Smooth muscle cell (in vitro differentiated cells): ENCODE measurements around the gene RELN. TPM values are rescaled to one million over a fixed set of nuclear protein-coding genes. Genes with fewer than 3 reads are reported as not detected.

ENCODE experiments used
- DNase-seq: peaks from one replicate; lab custom pipeline; 2025; ENCODE audit not compliant: unreplicated experiment; lab: John Stamatoyannopoulos, UW
- H2AFZ ChIP-seq: fragments of 200-600 bp; sonication (generic); 2 replicates; pipeline ENCODE4 v1.6.0; 2016; ENCODE audit warnings: antibody characterized with exemption, low read depth, mild to moderate bottlenecking
- H3F3A ChIP-seq: fragments of 200-600 bp; sonication (generic); 2 replicates; pipeline ENCODE4 v1.6.0; 2017; ENCODE audit warnings: antibody characterized with exemption, low read depth
- H3K27ac ChIP-seq: fragments of 200-600 bp; sonication (generic); 2 replicates; pipeline ENCODE4 v1.5.1; 2016; ENCODE audit warnings: low read depth, mild to moderate bottlenecking
- H3K27me3 ChIP-seq: fragments of 200-600 bp; sonication (generic); 2 replicates; pipeline ENCODE4 v1.6.1; 2016; ENCODE audit warnings: low read depth, mild to moderate bottlenecking
- H3K36me3 ChIP-seq: fragments of 200-600 bp; sonication (generic); 2 replicates; pipeline ENCODE4 v1.5.1; 2016; ENCODE audit warnings: low read depth
- H3K4me1 ChIP-seq: fragments of 200-600 bp; sonication (generic); 2 replicates; pipeline ENCODE4 v1.5.1; 2016; ENCODE audit warnings: low read depth
- H3K4me2 ChIP-seq: fragments of 200-600 bp; sonication (generic); 2 replicates; pipeline ENCODE4 v1.6.0; 2016; ENCODE audit warnings: mild to moderate bottlenecking
- H3K4me3 ChIP-seq: fragments of 200-600 bp; sonication (generic); 2 replicates; pipeline ENCODE4 v1.5.1; 2016; ENCODE audit warnings: mild to moderate bottlenecking
- H3K79me2 ChIP-seq: fragments of 200-600 bp; sonication (generic); 2 replicates; pipeline ENCODE4 v1.6.0; 2016; ENCODE audit warnings: low read depth, mild to moderate bottlenecking
- H3K9ac ChIP-seq: fragments of 200-600 bp; sonication (generic); 2 replicates; pipeline ENCODE4 v1.6.0; 2016; ENCODE audit warnings: low read depth
- H3K9me3 ChIP-seq: fragments of 200-600 bp; sonication (generic); replicated peaks from 2 replicates; pipeline ENCODE4 v1.5.1; 2016; ENCODE audit warnings: low read depth
- H4K20me1 ChIP-seq: fragments of 200-600 bp; sonication (generic); 2 replicates; pipeline ENCODE4 v1.6.0; 2016; ENCODE audit warnings: low read depth
- WGBS: methylation state at CpG from one replicate; pipeline ENCODE4 v1.1.7; 2016; ENCODE audit warnings: low lambda C conversion rate; 5-methylcytosine and 5-hydroxymethylcytosine counted together
- polyA plus RNA-seq: library from polyadenylated mRNA; unstranded; fragments of >200 nt; fragmentation: Nextera tagmentation; extraction: Ambion mirVana; gene quantifications from 2 replicates; pipeline ENCODE4 v1.2.1, GENCODE V29; 2016
- total RNA-seq: library from RNA; depleted of rRNA; stranded (reverse); fragments of >200 nt; gene quantifications from 2 replicates; pipeline ENCODE4 v1.2.3, GENCODE V29; 2014
- TF ChIP-seq, protein P1 (sequence below): fragments of 200-600 bp; sonication (generic); IDR thresholded peaks from 2 replicates; pipeline ENCODE4 v1.5.1; 2017; ENCODE audit warnings: borderline replicate concordance, mild to moderate bottlenecking, antibody characterized with exemption; ENCODE audit not compliant: insufficient read depth, poor library complexity, severe bottlenecking

RELN gene
- total and polyA plus RNA-seq, 2 experiments from 2014 or later = 0.90 TPM; not detected in 1

DNA sequence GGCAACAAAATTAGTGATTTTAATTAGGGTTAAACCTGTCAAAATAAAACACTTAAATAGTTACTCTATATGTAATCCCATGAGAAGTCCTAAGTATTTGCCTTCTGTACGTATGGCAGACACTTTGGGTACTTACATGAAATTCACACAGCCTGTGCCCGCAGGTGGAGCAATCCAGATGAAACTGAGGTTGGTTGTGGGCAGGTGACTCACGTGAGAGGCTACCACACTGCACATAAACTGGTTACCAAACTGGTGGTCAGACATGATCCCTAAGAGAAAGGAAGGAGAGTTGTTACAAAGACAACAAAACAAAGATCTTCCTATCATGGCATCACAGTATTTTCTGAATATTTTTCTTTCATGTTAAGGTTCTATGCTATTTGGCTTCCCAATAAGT is 156.1 kb downstream of the RELN start:
- no peak overlapping the region for H2AFZ ChIP-seq
- no peaks in the 10 kb centered on the region for H3K36me3 ChIP-seq
- no peaks in the 10 kb centered on the region for H3K4me1 ChIP-seq
- H3K4me3 ChIP-seq = no peak overlapping the region
- no peak for DNase-seq
- no peaks in the 10 kb centered on the region for H3K79me2 ChIP-seq
- no peaks in the 10 kb centered on the region for H4K20me1 ChIP-seq
- H3K27ac ChIP-seq = no peak overlapping the region
- TF ChIP-seq, protein P1, sequence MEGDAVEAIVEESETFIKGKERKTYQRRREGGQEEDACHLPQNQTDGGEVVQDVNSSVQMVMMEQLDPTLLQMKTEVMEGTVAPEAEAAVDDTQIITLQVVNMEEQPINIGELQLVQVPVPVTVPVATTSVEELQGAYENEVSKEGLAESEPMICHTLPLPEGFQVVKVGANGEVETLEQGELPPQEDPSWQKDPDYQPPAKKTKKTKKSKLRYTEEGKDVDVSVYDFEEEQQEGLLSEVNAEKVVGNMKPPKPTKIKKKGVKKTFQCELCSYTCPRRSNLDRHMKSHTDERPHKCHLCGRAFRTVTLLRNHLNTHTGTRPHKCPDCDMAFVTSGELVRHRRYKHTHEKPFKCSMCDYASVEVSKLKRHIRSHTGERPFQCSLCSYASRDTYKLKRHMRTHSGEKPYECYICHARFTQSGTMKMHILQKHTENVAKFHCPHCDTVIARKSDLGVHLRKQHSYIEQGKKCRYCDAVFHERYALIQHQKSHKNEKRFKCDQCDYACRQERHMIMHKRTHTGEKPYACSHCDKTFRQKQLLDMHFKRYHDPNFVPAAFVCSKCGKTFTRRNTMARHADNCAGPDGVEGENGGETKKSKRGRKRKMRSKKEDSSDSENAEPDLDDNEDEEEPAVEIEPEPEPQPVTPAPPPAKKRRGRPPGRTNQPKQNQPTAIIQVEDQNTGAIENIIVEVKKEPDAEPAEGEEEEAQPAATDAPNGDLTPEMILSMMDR = no peak
- H3K9ac ChIP-seq = no peak overlapping the region
- no peaks in the 10 kb centered on the region for H3K9me3 ChIP-seq
- 78% methylated on average over 3 of the region's 3 CpGs for WGBS
- H3K4me2 ChIP-seq = no peak overlapping the region
- no peaks in the 10 kb centered on the region for H3K27me3 ChIP-seq
- H3F3A ChIP-seq = no peaks in the 10 kb centered on the region

DNA sequence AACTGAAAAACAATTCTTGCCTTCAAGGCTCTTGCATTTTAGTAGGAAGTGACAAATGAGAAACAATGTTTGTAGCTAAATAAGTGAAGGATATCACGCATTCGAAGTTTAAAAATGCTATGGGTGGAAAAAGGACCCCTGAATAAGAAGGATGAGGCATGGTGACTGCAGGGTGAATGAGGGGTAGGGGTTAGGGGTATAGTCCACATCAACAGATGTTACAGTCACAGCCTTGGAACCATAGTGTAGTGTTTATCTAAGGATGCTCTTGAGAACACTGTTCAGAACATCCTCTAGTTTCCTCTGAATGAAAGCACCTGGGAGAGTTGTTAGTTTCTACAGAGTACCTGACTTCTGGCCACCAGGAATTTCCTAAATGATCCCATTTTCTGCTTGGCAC is 157.0 kb downstream of the RELN start:
- no peaks in the 10 kb centered on the region for H3K79me2 ChIP-seq
- no peaks in the 10 kb centered on the region for H3F3A ChIP-seq
- no peak overlapping the region for H3K27ac ChIP-seq
- no peak overlapping the region for H3K9ac ChIP-seq
- no peaks in the 10 kb centered on the region for H3K4me1 ChIP-seq
- 65% methylated on average over 2 of the region's 2 CpGs for WGBS
- H3K36me3 ChIP-seq = no peaks in the 10 kb centered on the region
- H3K4me3 ChIP-seq = no peak overlapping the region
- no peak for DNase-seq
- H3K27me3 ChIP-seq = no peaks in the 10 kb centered on the region
- H3K4me2 ChIP-seq = no peak overlapping the region
- no peaks in the 10 kb centered on the region for H4K20me1 ChIP-seq
- H2AFZ ChIP-seq = no peak overlapping the region
- H3K9me3 ChIP-seq = no peaks in the 10 kb centered on the region
- TF ChIP-seq, protein P1 = no peak

DNA sequence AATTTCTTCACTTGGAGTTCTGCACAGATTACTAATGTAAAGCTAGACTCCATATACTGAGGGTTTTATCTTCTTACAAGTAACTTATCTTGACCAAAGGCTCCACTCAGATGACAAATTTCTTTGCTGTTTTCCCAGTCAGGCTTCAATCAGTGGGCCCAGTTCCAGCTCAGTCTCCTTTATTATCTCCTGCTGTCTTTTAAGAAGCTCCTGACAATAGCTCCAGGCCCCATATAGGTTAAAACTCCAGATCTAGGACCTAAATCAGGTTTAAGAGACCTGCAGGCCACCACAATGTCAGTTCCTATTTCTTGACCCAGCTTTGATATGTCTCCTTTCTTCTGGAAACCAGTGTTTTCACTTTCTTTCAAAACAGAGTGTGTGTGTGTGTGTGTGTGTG is 165.2 kb downstream of the RELN start:
- H3K9ac ChIP-seq = no peak overlapping the region
- H3K4me3 ChIP-seq = no peak overlapping the region
- H3K27ac ChIP-seq = no peak overlapping the region
- no peak overlapping the region for H3K4me2 ChIP-seq
- no peaks in the 10 kb centered on the region for H3F3A ChIP-seq
- no peaks in the 10 kb centered on the region for H3K9me3 ChIP-seq
- TF ChIP-seq, protein P1 = no peak
- H3K36me3 ChIP-seq = no peaks in the 10 kb centered on the region
- no peak overlapping the region for H2AFZ ChIP-seq
- H4K20me1 ChIP-seq = no peaks in the 10 kb centered on the region
- H3K4me1 ChIP-seq = no peaks in the 10 kb centered on the region
- H3K79me2 ChIP-seq = no peaks in the 10 kb centered on the region
- H3K27me3 ChIP-seq = no peaks in the 10 kb centered on the region
- DNase-seq = no peak

DNA sequence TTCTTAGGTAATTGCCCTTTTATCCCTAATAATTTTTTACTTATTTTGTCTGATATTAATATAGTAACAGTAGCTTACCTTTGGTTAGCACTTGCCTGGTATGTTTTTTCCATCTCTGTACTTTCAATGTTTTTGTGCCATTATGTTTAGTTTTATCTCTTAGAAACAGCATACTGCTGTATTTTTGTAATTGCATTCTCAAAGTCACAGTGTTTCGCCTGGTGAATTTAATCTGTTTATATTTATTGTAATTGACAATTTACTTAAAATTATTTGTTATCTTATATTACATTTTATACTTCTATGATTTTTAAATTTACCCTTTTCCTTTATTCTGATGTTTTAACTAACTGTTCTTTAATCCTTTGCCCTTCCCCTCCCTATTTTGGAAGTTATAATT is 166.4 kb downstream of the RELN start:
- Histone ChIP-seq H2AFZ (no peak overlapping the region), H3K27me3 (no peaks in the 10 kb centered on the region), H3F3A (no peaks in the 10 kb centered on the region), H3K4me2 (no peak overlapping the region), H3K36me3 (no peaks in the 10 kb centered on the region), H3K9ac (no peak overlapping the region), H3K4me3 (no peak overlapping the region), H3K4me1 (no peaks in the 10 kb centered on the region), H3K27ac (no peak overlapping the region), H3K9me3 (no peaks in the 10 kb centered on the region), H3K79me2 (no peaks in the 10 kb centered on the region), H4K20me1 (no peaks in the 10 kb centered on the region)
- 87% methylated on average over 1 of the region's 1 CpG for WGBS
- TF ChIP-seq, protein P1 = no peak
- no peak for DNase-seq
